IMR-90 (cell line): ENCODE data around the gene TIPRL. TPM values are rescaled to one million over a fixed set of nuclear protein-coding genes. Genes with fewer than 3 reads are reported as not detected.

ENCODE experiments used
- ATAC-seq: fragments of 200-7000 bp; cut with Tn5 transposase; 2 replicates; pipeline ENCODE4 v1.9.1; 2020; ENCODE audit warnings: low read depth, mild to moderate bottlenecking, moderate library complexity
- BruUV-seq: library from RNA; stranded (reverse); fragments of 400-500 nt; replicated peaks from 2 replicates; lab custom pipeline; 2021; lab: Mats Ljungman, UMichigan
- CTCF ChIA-PET: fragments of 300-600 bp; formaldehyde crosslinking; extraction: SDS; loops from one replicate; lab custom pipeline; 2021; ENCODE audit warnings: antibody characterized with exemption; lab: Yijun Ruan, JAX
- POLR2A ChIA-PET: fragments of 300-600 bp; sonication (Branson Sonifier 250); formaldehyde crosslinking; loops from one replicate; lab custom pipeline; 2022; ENCODE audit warnings: antibody characterized with exemption; ENCODE audit not compliant: unreplicated experiment; lab: Charles Lee
- DNase-seq: peaks from one replicate; pipeline ENCODE4 v3.0.0; 2013
- H2AFZ ChIP-seq: replicated peaks from 2 replicates; pipeline ENCODE3; 2013; ENCODE audit warnings: low read length, mild to moderate bottlenecking; ENCODE audit not compliant: poor library complexity
- H2AK5ac ChIP-seq: 2 replicates; pipeline ENCODE4 v1.6.1; 2013; ENCODE audit warnings: low read depth, low read length, inconsistent platforms
- H2AK9ac ChIP-seq: replicated peaks from 2 replicates; pipeline ENCODE3; 2013; ENCODE audit warnings: mild to moderate bottlenecking, low read depth, low read length, moderate library complexity; ENCODE audit not compliant: poor library complexity
- H2BK120ac ChIP-seq: 2 replicates; pipeline ENCODE4 v1.6.1; 2013; ENCODE audit warnings: low read depth, low read length, inconsistent platforms
- H2BK15ac ChIP-seq: 3 replicates; pipeline ENCODE4 v1.6.1; 2013; ENCODE audit warnings: low read depth, low read length, inconsistent platforms
- H2BK20ac ChIP-seq: 2 replicates; pipeline ENCODE4 v1.6.1; 2013; ENCODE audit warnings: low read depth, mild to moderate bottlenecking, inconsistent platforms, low read length, moderate library complexity
- H2BK5ac ChIP-seq: 2 replicates; pipeline ENCODE4 v1.6.1; 2013; ENCODE audit warnings: mild to moderate bottlenecking, low read depth, low read length, inconsistent platforms; ENCODE audit not compliant: poor library complexity, severe bottlenecking
- H3K14ac ChIP-seq: replicated peaks from 2 replicates; pipeline ENCODE4 v1.6.1; 2013; ENCODE audit warnings: low read depth, low read length, inconsistent platforms
- H3K18ac ChIP-seq: 2 replicates; pipeline ENCODE4 v1.6.1; 2013; ENCODE audit warnings: low read depth, low read length, control low read depth
- H3K23ac ChIP-seq: 2 replicates; pipeline ENCODE4 v1.6.1; 2013; ENCODE audit warnings: low read depth, low read length, inconsistent platforms
- H3K27ac ChIP-seq: 2 replicates; pipeline ENCODE4 v1.5.1; 2013; ENCODE audit warnings: mild to moderate bottlenecking, control low read depth, low read length; ENCODE audit not compliant: insufficient read depth
- H3K27me3 ChIP-seq: 2 replicates; pipeline ENCODE4 v1.6.1; 2013; ENCODE audit warnings: low read length; ENCODE audit not compliant: control insufficient read depth, insufficient read depth
- H3K36me3 ChIP-seq: 2 replicates; pipeline ENCODE4 v1.6.1; 2013; ENCODE audit warnings: low read length, mixed read lengths; ENCODE audit not compliant: control insufficient read depth, insufficient read depth
- H3K4ac ChIP-seq: 2 replicates; pipeline ENCODE4 v1.6.1; 2013; ENCODE audit warnings: low read depth, low read length, inconsistent platforms
- H3K4me1 ChIP-seq: 2 replicates; pipeline ENCODE4 v1.6.1; 2013; ENCODE audit warnings: low read length, mixed read lengths; ENCODE audit not compliant: control insufficient read depth, insufficient read depth
- H3K4me2 ChIP-seq: 2 replicates; pipeline ENCODE4 v1.6.1; 2013; ENCODE audit warnings: low read depth, mild to moderate bottlenecking, control low read depth, low read length, moderate library complexity
- H3K4me3 ChIP-seq: 2 replicates; pipeline ENCODE4 v1.5.1; 2013; ENCODE audit warnings: low read depth, mild to moderate bottlenecking, control low read depth, low read length, moderate library complexity; ENCODE audit not compliant: insufficient read depth
- H3K56ac ChIP-seq: 2 replicates; pipeline ENCODE4 v1.6.1; 2013; ENCODE audit warnings: low read length, inconsistent platforms; ENCODE audit not compliant: insufficient read depth; ENCODE audit errors: extremely low read depth
- H3K79me1 ChIP-seq, 2 experiments: 2 replicates each; pipeline ENCODE4 v1.6.1; 2013; ENCODE audit warnings: low read length in 2 of 2, inconsistent platforms in 1 of 2, low read depth in 1 of 2
- H3K9ac ChIP-seq: 2 replicates; pipeline ENCODE4 v1.6.1; 2013; ENCODE audit warnings: low read depth, low read length, control low read depth
- H3K9me1 ChIP-seq: 2 replicates; pipeline ENCODE4 v1.6.1; 2013; ENCODE audit warnings: low read length, inconsistent platforms; ENCODE audit not compliant: insufficient read depth
- H3K9me3 ChIP-seq: 2 replicates; pipeline ENCODE4 v1.6.1; 2013; ENCODE audit warnings: low read length; ENCODE audit not compliant: control insufficient read depth, insufficient read depth
- H4K20me1 ChIP-seq: 2 replicates; pipeline ENCODE4 v1.6.1; 2013; ENCODE audit warnings: low read length, inconsistent platforms; ENCODE audit not compliant: insufficient read depth
- H4K5ac ChIP-seq: 2 replicates; pipeline ENCODE4 v1.6.1; 2013; ENCODE audit warnings: mild to moderate bottlenecking, low read depth, low read length, control low read depth
- H4K8ac ChIP-seq, 2 experiments: 2 replicates each; pipeline ENCODE4 v1.6.1; 2013; ENCODE audit warnings: low read depth in 2 of 2, low read length in 2 of 2, control low read depth in 1 of 2, inconsistent platforms in 1 of 2
- H4K91ac ChIP-seq: 2 replicates; pipeline ENCODE4 v1.6.1; 2013; ENCODE audit warnings: low read depth, low read length, inconsistent platforms; ENCODE audit not compliant: insufficient read depth
- CHD1 ChIP-seq: IDR thresholded peaks from 2 replicates; pipeline ENCODE4 v1.6.1; 2012; ENCODE audit warnings: low read depth, low read length, improper control_type of control experiment
- CTCF ChIP-seq: conservative IDR thresholded peaks from 2 replicates; pipeline ENCODE4 v1.5.1; 2012; ENCODE audit warnings: mild to moderate bottlenecking, low read depth, low read length, improper control_type of control experiment
- ELK1 ChIP-seq: fragments of 150-350 bp; IDR thresholded peaks from 2 replicates; pipeline ENCODE4 v1.6.1; 2016; ENCODE audit warnings: low read depth, mild to moderate bottlenecking, low read length, moderate library complexity, borderline replicate concordance
- MXI1 ChIP-seq: IDR thresholded peaks from 2 replicates; pipeline ENCODE4 v1.6.1; 2012; ENCODE audit warnings: low read depth, mild to moderate bottlenecking, low read length, moderate library complexity, borderline replicate concordance
- NFE2L2 ChIP-seq: fragments of 150-350 bp; IDR thresholded peaks from 2 replicates; pipeline ENCODE4 v1.6.1; 2016; ENCODE audit warnings: low read depth, mild to moderate bottlenecking, low read length
- POLR2A ChIP-seq: IDR thresholded peaks from 2 replicates; pipeline ENCODE4 v1.6.1; 2012; ENCODE audit warnings: mild to moderate bottlenecking, low read depth, low read length
- RAD21 ChIP-seq: IDR thresholded peaks from 2 replicates; pipeline ENCODE4 v1.6.1; 2012; ENCODE audit warnings: low read length, improper control_type of control experiment
- SMC3 ChIP-seq: fragments of 150-350 bp; IDR thresholded peaks from 2 replicates; pipeline ENCODE4 v1.6.1; 2016; ENCODE audit warnings: low read depth, mild to moderate bottlenecking, antibody characterized with exemption, low read length, moderate library complexity
- WGBS, 2 experiments: methylation state at CpG; one replicate each; pipeline versions ENCODE4 v1.1.5 to v1.1.7; 2013; ENCODE audit warnings: missing lambda C conversion rate in 2 of 2; ENCODE audit not compliant: insufficient read length in 1 of 2; ENCODE audit errors: extremely low coverage in 2 of 2; 5-methylcytosine and 5-hydroxymethylcytosine counted together
- dilution Hi-C: fragments of 300-500 bp; cut with HindIII; formaldehyde crosslinking; loops from one replicate; pipeline ENCODE4 v1.14.3; 2018; ENCODE audit warnings: low sequenced_read_pairs; ENCODE audit not compliant: unreplicated experiment
- in situ Hi-C: fragments of 300-500 bp; cut with MboI; formaldehyde crosslinking; loops from 3 replicates; pipeline ENCODE4 v1.14.3; 2019; ENCODE audit warnings: low sequenced_read_pairs, inconsistent platforms, mixed read lengths
- intact Hi-C: fragments of 100-400 bp; cut with micrococcal nuclease; formaldehyde crosslinking; loops from 2 replicates; pipeline ENCODE4 v1.10.0; 2022
- polyA plus RNA-seq, 3 experiments: library from polyadenylated mRNA; depleted of rRNA; stranded (reverse); fragments of >200 nt; gene quantifications; 2 replicates each; pipeline ENCODE4 v1.2.3, GENCODE V29; 2012; ENCODE audit warnings: low replicate concordance in 1 of 3
- total RNA-seq: library from RNA; depleted of rRNA; stranded (reverse); fragments of >200 nt; gene quantifications from 2 replicates; pipeline ENCODE4 v1.2.3, GENCODE V29; 2012

The TIPRL gene
- total and polyA plus RNA-seq, 2 of the 4 experiments (the other 2 are of a cell fraction): 15.4 to 23.8 TPM

- peaks cover 11% of the 10 kb centered on the region for H3K9me1 ChIP-seq
- ChIA-PET CTCF (interaction anchor here (0.6 kb wide), 1 partner anchor 97 kb away, joined by 5 read pairs; no protein-coding TSS in a partner anchor), POLR2A (no interaction called here)
- no peak overlapping the region for H2BK120ac ChIP-seq
- no peak overlapping the region for H3K14ac ChIP-seq
- no peak overlapping the region for H3K4me2 ChIP-seq
- ATAC-seq: no peak
- no peak overlapping the region for H4K8ac ChIP-seq
- no peak overlapping the region for H3K4ac ChIP-seq
- H3K36me3 ChIP-seq: peaks cover 34% of the 10 kb centered on the region
- no peak overlapping the region for H2AK5ac ChIP-seq
- no peak overlapping the region for H4K91ac ChIP-seq
- no peaks in the 10 kb centered on the region for H3K4me1 ChIP-seq
- WGBS, 2 experiments: 97% methylated on average over 5 of the region's 7 CpGs; no CpG with 5 or more reads in 1 of the 2 experiments
- H2AFZ ChIP-seq: no peak overlapping the region
- H3K27me3 ChIP-seq: no peaks in the 10 kb centered on the region
- no peak overlapping the region for H2BK5ac ChIP-seq
- no peak overlapping the region for H3K9ac ChIP-seq
- H3K23ac ChIP-seq: no peak overlapping the region
- intact Hi-C loops (no loop called here), in situ Hi-C loops (no loop called here), dilution Hi-C loops (no loop called here)
- H3K9me3 ChIP-seq: no peaks in the 10 kb centered on the region
- H3K18ac ChIP-seq: no peak overlapping the region
- H2AK9ac ChIP-seq: no peak overlapping the region
- H2BK20ac ChIP-seq: no peak overlapping the region
- no peak overlapping the region for H3K56ac ChIP-seq
- DNase-seq: no peak
- no TSS peak for BruUV-seq
- no peak overlapping the region for H2BK15ac ChIP-seq
- no peak overlapping the region for H3K27ac ChIP-seq
- no peak overlapping the region for H3K4me3 ChIP-seq
- TF ChIP-seq MXI1 (no peak), ELK1 (no peak), CHD1 (no peak), RAD21 (no peak), POLR2A (no peak), SMC3 (no peak), CTCF (no peak), NFE2L2 (no peak)
- no peak overlapping the region for H4K5ac ChIP-seq
- H3K79me1 ChIP-seq: peaks cover 14 to 29% of the 10 kb centered on the region in 2 experiments; a peak in 3 of 4 replicates
- peaks cover 8% of the 10 kb centered on the region; the same call in 1 of the 2 replicates for H4K20me1 ChIP-seq
Measured at GRCh38 chr1:168236836-168237611, 58.3 kb downstream of the TIPRL start.
